HCT116 (cell line): ENCODE measurements around the gene ZIC5.

Source experiments
- ATF3 ChIP-seq: IDR thresholded peaks from 2 replicates; pipeline ENCODE4 v1.6.1; 2012
- CTCF ChIP-seq, 3 experiments: fragments of 200-600 bp in 1 of 3; sonication (generic) in 1 of 3; IDR thresholded peaks in 2 of 3; conservative IDR thresholded peaks in 1 of 3; 2 replicates each; pipeline ENCODE4 v1.5.1; 2012 to 2017; ENCODE audit warnings: low read depth in 2 of 3, low read length in 2 of 3, antibody characterized with exemption in 1 of 3, borderline replicate concordance in 1 of 3, control low read depth in 1 of 3, mild to moderate bottlenecking in 1 of 3, mixed read lengths in 1 of 3, mixed run types in 1 of 3, moderate library complexity in 1 of 3; ENCODE audit not compliant: insufficient read depth in 1 of 3
- ELF1 ChIP-seq: IDR thresholded peaks from 2 replicates; pipeline ENCODE4 v1.6.1; 2012; ENCODE audit warnings: low read depth, borderline replicate concordance
- POLR2A ChIP-seq: IDR thresholded peaks from 2 replicates; pipeline ENCODE4 v1.7.0; 2011; ENCODE audit warnings: borderline replicate concordance; ENCODE audit not compliant: insufficient read depth, insufficient read length; ENCODE audit errors: extremely low read depth
- SIN3A ChIP-seq: IDR thresholded peaks from 2 replicates; pipeline ENCODE4 v1.6.1; 2012; ENCODE audit warnings: low read depth

- TF ChIP-seq POLR2A (no peak), ATF3 (no peak), CTCF (IDR thresholded peaks at IDR 0.05 in 2 of 3, conservative IDR thresholded peaks at IDR 0.05 in 1 of 3; ENCODE audit: borderline replicate concordance in 1 of 3, insufficient read depth in 1 of 3, low read depth in 2 of 3, low read length in 2 of 3) (no peak), ELF1 (no peak), SIN3A (no peak)
Measured at GRCh38 chr13:99913167-99913566, 58.4 kb downstream of the ZIC5 start.
